HG03460 (cell line): ENCODE data around the gene SF3A2.

Experiments
- ATAC-seq: cut with Tn5 transposase; IDR thresholded peaks from one replicate; pipeline ENCODE4 v1.9.1; 2021; ENCODE audit not compliant: unreplicated experiment

SF3A2 gene

DNA sequence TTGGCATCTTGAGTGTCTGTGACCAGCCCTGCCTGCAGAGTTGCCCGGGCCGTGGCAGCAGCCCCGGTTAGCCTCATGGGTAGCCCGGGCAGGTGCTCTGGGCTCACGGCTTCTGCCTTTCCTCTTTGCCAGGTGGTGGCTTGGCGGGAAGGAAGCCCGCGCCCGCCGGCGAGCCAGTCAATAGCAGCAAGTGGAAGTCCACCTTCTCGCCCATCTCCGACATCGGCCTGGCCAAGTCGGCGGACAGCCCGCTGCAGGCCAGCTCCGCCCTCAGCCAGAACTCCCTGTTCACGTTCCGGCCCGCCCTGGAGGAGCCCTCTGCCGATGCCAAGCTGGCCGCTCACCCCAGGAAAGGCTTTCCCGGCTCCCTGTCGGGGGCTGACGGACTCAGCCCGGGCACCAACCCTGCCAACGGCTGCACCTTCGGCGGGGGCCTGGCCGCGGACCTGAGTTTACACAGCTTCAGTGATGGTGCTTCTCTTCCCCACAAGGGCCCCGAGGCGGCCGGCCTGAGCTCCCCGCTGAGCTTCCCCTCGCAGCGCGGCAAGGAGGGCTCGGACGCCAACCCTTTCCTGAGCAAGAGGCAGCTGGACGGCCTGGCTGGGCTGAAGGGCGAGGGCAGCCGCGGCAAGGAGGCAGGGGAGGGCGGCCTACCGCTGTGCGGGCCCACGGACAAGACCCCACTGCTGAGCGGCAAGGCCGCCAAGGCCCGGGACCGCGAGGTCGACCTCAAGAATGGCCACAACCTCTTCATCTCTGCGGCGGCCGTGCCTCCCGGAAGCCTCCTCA is 10.4 kb upstream of the SF3A2 start:
- ATAC-seq: no peak

DNA sequence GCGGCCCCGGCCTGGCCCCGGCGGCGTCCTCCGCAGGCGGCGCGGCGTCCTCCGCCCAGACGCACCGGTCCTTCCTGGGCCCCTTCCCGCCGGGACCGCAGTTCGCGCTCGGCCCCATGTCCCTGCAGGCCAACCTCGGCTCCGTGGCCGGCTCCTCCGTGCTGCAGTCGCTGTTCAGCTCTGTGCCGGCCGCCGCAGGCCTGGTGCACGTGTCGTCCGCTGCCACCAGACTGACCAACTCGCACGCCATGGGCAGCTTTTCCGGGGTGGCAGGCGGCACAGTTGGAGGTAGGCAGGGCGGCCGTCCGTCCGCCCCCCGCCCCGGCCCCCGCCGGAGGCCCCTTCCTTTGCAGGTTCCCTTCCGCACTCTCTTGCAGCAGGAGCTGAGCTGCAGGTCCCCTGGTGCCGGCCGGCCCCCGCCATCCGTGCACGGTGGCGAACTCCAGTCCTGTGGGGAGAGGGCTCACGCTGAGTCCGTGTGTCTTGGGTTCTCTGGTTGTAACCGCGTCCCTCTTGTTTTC is 9.7 kb upstream of the SF3A2 start:
- ATAC-seq: no peak

DNA sequence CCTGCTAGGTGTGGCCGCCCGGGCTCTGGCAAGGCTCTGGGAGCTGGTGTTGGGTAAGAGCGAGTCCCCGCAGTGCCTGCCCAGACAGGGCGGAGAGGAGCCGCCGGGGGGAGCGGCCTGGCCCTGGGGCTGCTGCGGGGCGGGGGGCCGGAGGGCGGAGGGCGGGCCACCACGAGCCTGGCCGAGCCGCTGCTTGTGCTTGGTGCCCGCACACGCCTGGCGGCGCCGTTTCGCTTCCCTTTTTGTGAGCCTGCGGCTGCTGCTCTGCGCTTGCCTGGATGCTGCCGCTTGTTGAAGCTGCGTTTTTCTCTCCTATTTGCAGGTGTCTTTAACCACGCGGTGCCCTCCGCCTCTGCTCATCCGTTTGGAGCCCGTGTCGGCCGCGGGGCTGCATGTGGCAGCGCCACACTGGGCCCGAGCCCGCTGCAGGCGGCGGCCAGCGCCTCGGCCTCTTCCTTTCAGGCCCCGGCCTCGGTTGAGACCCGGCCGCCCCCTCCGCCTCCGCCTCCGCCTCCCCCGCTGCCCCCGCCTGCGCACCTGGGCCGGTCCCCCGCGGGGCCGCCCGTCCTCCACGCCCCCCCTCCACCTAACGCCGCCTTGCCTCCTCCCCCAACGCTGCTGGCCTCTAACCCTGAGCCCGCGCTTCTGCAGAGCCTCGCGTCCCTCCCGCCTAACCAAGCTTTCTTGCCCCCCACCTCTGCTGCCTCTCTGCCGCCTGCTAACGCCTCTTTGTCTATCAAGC is 9.0 kb upstream of the SF3A2 start:
- no peak for ATAC-seq

DNA sequence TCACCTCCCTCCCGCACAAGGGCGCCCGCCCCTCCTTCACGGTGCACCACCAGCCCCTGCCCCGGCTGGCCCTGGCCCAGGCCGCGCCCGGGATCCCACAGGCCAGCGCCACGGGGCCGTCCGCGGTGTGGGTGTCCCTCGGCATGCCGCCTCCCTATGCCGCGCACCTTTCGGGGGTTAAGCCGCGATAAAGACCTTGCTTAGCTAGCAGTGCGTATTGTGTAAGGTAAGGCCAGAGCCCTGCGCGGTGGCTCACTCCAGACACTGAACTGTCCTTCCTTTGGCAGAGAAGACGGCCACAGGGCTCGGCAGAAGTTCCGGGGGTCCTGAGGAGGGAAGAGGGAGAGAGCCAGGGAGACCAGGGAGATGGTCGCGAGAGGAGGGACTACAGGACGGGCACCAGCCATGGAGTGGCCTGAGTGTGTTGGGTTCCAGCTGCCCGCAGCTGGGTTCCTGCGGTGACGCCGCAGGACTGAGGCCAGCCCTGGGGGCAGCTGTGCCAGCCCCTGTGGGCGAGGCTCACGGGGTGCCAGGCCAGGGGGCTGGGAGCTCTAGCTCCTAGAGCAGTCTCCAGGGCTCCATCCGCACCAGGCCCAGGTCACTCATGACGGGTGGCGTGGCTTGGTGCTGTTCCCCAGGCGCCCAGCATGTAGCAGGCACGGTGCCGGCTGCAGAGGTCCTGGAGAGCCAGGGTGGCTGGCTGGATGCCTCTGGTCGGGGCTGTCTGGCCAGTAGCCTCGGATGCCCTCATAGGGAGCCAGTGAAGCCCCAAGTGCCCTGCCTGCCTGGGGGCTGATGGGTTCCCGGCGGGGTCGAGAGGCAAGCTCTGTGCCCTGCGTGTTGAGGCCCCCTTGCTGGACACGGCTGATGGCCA is 8.2 kb upstream of the SF3A2 start:
- ATAC-seq: no peak

DNA sequence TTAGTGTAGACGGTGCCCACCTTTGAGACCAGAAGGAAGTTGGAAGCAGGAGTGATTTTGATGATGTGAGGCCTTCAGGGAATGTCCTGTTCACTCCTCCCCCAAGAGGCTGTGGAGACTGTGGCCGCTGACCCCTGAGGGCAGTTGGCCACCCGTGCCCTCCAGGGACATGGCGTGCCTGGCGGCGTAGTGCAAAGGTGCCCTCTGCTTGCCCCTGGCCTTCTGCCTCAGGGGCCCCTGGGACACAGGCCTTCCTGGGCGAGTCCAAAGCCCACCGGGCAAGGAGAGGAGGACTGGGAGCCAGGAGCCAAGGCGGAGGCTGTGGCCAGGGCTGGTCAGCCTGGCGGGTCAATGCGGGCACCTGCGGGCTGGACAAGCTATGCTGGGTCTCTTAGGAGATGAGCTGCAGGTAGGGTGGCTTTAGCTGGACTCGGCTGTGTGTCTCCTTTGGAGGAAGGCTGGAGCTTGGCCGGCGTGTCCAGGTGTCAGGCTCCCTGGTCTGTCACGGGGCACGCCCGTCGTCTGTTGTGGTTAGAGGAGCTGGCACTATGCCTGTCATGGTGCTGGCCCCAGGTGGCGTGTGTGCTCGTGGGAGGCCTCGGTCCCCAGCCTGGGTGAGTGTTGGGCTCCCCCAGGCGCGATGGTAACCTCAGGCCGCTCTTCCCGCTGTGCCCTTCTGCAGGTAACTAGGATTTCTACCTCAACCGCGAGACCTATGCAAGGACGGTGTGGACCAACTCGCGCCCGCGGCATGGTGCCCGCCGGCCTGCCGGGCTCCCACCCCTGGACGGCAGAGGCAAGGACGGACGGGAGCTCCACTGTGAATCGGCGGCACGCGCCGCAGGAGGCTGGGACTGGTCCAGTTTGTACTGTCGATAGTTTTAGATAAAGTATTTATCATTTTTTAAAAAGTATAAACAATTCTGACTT is 7.3 kb upstream of the SF3A2 start:
- no peak for ATAC-seq

DNA sequence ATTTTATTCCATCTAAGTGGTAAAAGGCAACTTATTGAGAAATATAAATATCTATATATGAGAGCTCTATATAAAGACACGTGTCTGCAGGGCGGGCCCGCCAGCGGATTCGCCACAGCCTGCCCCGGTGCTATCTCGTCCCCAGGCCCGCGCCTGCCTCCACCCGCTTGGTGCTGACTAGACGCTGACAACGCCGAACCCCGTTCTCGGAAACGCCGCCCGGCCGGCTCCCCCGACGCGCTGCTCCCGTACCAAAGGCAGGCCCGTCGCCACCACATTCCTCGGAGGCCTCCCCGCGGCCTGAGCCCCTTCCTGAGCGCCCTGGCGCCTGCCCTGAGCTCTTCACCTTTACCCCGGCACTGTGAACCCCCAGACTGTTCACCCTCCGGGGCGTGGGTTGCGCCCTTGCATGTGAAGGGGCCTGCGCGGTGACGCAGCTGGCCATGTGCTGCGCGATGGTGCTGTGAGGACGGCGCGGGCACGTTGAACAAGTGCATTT is 6.5 kb upstream of the SF3A2 start:
- no peak for ATAC-seq

DNA sequence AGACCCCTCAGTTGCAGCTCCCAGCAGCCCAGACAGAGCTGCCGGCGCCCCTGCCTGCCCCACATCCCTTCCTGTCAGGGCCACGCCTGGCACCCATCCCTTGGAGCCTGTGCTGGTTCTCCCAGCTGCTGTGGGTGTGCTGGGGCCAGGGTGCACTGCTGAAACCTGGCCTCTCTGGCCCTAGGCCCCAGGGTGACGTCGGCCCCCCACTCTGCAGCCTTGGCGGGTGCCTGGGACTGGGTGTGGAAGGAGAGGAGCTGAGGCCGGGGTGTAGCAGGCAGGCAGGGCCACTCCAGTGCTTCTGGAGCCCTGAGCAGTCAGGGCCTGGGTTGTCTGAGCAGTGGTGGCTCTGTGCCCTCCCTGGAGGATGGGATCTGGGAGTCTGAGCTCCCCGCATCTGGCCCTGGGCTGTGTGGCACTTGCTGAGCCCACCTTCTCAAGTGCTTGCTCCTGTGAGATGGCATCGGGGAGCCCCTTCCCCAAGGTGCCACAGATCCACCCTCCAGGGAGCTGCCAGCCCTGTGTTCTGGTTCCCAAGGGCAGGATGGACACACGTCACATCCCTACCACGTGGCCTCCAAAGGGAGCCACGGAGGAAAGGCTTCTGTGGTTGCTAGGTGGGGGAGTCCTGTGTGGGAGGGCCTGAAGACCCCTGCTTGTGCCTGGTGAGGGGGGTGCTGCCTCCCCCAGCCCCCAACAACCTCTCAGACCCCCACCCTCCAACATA is 5.7 kb upstream of the SF3A2 start:
- ATAC-seq: no peak

DNA sequence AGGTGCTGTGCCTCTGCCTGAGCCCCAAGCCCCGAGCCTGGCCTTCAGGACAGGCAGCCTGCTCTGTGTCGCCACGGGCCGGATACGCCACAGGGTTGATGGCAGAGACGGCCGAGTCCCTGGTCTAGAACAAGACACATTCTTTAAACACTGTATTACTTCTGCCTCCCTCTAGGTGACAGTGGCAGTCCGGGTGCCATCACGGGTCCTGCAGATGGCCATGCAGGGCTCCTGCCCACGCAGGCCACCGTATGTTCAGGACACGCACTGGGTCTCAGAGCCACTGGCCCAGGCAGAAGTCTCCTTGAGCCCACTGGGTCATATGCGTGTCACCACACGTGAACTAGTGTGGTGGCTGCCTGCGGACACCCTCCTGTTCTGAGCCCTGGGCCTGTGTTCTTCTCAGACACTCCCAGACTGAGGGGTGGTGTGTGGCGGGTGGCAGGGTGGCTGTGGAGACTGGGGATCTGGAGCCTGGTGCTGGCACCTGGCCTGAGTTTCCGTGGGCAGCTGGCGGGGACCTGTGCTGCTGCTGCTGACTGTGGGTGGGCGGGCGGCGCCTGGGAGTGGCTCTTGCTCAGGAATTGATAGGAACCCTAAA is 4.9 kb upstream of the SF3A2 start:
- ATAC-seq: no peak

DNA sequence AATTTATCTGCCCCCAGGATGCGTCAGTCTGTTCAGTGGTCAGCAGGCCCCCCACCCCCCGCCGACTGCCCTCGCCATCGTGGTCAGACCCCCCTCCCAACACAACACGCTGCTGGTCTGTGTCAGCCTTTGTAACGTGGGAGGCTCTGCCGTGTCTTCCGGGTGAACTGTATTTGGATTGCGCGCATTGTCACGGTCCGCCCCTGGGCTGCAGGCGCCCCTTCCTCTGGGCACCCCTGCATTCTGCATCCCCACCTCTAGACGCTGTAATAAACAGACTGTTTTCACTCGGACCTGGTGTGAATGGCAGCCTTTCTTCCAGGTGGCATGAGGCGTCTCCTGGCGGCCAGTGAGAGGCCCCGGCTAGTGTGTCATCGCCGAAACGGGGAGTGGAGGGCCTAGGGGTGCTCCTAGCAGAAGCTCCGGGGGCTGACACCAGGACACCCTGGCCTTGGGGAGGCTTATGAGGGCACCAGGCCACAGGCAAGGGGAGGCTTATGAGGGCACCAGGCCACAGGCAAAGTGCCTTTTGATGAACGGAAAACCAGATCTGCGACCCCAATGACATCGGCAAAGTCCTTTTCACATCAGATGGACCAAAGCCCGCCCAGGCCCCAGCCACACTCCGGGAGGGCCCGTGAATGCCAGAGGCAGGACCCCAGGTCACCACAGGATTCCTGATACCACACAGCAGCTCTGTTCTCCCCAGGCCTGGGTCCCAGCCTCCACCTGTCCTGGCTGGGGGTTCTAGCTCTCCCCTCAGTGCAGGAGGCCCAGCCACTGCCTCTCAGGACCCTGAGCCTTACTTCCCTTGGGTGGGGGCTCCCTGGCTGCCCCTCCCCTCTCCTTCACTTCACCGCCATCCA is 4.1 kb upstream of the SF3A2 start:
- ATAC-seq: no peak

DNA sequence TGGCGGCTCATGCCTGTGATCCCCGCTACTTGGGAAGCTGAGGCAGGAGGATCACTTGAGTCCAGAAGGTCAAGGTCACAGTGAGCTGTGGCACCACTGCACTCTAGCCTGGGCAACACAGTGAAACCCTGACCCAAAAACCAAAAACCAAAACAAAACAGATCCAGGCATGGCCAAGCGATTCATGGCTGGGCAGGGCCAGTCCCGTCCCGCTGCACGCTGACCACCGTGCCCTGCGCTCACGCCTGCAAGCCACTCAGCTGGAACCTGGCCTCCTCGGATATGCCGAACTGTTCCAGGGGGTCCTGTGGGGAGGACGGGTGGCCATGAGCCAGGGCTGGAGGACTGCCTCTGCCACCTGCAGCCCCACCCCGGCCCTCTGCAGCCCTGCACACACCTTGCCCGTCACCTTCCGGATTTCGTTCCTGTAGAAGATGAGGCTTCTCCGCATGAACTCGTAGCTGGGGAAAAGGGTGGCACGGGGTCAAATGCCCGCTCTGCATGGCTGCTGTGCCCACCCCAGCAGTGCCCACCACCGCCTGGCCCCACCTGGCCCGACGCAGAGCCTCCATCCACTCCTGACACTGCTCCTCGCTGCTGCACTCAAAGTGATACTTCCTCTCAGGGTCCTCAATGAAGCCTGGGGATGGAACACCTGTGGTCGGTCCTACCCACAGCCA is 2.9 kb upstream of the SF3A2 start:
- no peak for ATAC-seq

DNA sequence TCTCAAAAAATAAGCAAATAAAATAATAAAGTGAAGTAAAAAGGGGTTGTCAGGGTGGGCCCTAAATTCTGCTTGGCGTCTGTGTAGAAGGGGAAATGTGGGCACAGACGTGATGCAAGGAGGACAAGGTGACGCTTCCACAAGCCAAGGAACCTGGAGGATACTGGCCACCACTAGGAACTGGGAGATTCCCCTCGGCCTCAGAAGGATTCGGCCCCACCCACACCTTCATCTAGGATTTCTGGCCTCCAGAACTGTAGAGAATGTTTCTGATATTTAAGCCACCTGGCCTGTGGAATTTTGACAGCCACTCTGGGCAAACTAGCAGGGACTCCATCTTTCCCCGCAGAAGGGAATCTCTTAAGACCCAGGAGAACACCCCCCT is 1.6 kb upstream of the SF3A2 start:
- no peak for ATAC-seq

DNA sequence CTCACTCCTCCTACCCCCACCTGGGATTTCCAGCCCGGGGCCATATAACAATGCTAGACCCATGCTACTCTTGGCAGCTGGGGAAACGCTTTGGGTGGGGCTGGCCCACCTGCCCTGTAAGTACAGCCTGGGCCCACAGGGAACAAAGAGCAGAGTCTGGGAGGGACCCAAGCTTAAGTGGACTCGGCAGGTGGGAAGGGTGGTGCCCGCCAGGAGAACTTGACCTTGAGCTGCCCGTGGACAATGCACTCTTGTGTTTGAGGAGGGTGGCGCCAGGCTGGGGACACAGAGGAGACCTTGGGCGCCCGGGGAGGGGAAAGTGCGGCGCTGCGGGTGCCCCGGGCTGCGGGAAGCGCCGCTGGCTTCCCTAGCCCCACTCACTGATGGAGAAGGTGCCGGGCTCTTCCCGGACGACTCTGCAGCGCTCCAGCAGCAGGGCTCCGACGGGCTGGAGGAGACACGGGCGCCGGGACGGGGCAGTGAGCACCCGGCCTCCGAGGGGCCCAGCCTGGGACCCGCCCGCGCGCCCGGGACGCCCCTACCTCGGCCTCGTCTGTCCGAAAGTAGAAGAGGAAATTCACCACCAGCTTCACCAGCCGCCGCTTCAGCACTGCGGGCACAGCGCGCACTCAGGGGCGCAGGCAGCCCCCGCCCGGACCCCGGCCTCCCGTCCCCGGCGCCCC is 1.1 kb upstream of the SF3A2 start:
- ATAC-seq: peak; percentile 18

DNA sequence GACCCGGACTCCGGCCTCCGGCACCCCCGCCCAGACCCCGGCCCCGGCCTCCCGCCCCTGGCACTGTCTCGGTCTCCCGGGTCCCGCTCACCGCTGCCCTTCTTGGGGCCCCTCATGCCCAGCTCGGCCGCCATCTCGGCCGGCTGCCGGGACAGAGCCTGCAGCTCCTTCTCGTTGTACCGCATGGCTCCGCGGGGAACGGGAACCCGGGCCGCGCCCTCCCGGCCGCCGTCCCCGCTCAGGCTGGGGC is 635 bp upstream of the SF3A2 start:
- peak; percentile 18 for ATAC-seq

DNA sequence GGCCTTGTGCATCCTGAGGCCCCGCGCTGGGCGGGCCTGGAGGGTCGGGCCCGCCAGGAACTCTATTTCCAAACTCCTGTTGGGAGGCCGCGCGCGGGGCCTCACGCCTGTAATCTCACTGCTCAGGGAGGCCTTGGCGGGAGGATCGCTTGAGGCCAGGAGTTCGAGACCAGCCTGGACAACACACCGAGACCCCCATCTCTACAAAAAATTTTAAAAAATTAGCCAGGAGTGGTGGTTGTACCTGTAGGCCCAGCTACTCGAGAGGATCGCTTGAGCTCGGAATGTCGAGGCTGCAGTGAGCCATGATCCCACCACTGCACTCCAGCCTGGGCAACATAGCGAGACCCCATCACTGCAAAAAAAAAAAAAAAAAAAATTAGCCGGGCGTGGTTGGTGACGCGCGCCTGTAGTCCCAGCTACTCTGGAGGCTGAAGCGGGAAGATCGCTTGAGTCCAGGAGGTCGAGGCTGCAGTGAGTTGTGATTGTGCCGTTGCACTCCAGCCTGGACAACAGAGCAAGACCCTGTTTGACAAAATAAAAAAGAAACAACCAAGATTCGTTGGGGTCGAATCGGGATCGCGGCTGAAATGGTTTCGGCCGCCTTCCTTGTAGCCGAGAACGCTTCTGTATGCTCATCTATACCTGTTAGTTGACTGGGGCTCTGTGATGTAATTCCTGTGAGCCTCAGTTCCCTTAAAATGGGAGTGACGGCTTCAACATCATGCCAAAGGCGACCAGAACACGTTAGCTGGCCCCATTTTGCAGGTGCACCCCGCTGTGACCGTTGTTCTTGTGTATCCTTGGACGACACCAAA is 636 bp downstream of the SF3A2 start:
- ATAC-seq: no peak

DNA sequence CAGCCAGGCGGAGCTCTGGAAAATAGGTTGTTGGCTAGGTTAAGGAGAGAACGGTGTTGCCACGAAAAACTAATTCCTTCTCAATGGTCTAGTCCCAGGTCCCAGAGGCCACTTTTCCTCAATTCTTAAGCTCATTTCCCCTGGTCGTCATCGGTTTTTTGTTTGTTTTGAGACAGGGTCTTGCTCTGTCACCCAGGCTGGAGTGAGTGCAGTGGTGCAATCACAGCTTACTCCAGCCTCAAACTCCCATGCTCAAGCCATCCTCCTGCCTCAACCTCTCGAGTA is 1.2 kb downstream of the SF3A2 start:
- ATAC-seq: no peak

DNA sequence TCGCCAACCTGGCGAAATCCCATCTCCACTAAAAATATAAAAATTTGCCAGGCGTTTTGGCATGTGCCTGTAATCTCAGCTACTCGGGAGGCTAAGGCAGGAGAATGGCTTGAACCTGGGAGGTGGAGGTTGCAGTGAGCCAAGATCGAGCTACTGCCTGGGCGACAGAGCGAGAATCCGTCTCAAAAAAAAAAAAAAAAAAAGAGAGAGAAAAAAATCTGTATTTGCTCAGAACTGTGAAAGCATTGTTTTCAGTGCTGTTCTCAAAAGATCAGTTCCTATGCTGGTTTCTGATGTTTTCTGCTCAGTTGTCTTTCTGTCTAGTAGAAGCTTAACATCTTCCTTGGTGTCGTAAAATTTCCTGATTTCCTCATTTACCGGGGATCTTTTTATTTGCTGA is 2.5 kb downstream of the SF3A2 start:
- ATAC-seq: no peak
